Measurements from ENCODE around the gene KIF26B.

- TF ChIP-seq CTCF (optimal IDR thresholded peaks at IDR 0.05 in 1 of 3, IDR thresholded peaks at IDR 0.05 in 1 of 3, conservative IDR thresholded peaks at IDR 0.05 in 1 of 3; ENCODE audit: extremely low read depth in 1 of 3, insufficient read depth in 2 of 3, low read length in 3 of 3): no peak
- TF ChIP-seq EZH2 (IDR thresholded peaks at IDR 0.05; ENCODE audit: low read length): no peak
These were observed 266.1 kb downstream of the KIF26B start for GRCh38 chr1:245420926-245421325.
